Measurements from ENCODE around the gene KLF6. TPM values are rescaled to one million over a fixed set of nuclear protein-coding genes. Genes with fewer than 3 reads are reported as not detected.

Gene KLF6
- total RNA-seq, 4 donors from 2014 or later: 140 to 304 (median 291) TPM

- TF ChIP-seq EP300 (IDR thresholded peaks at IDR 0.05; ENCODE audit: low read depth): no peak
- no peak for TF ChIP-seq CTCF (IDR thresholded peaks at IDR 0.05)
- no peak for TF ChIP-seq POLR2A (IDR thresholded peaks at IDR 0.05)
- TF ChIP-seq POLR2AphosphoS5 (IDR thresholded peaks at IDR 0.05): no peak
- DNase-seq: no peak
- H3K27ac ChIP-seq: peak overlapping the region; percentile 62 to 76 (median 70)
- WGBS, 2 donors (ENCODE audit: low coverage in 1 of 2): 95 to 97% methylated on average over 4 to 27 of the region's 27 CpGs
- peaks cover 0 to 47% (median 28%) of the 10 kb centered on the region in 4 donors for H3K4me1 ChIP-seq
- intact Hi-C loops (cut with DNase I; ENCODE audit: low total_unique reads): no loop called here
- H3K4me3 ChIP-seq: no peak overlapping the region
- no peaks in the 10 kb centered on the region for H3K36me3 ChIP-seq
- no peaks in the 10 kb centered on the region for H3K9me3 ChIP-seq
- in situ Hi-C loops (cut with MboI; ENCODE audit: low pct_ligation_motif_present in 1 of 4, low pct_unique_long_range_greater_than_20kb in 1 of 4, low sequenced_read_pairs in 3 of 4): no loop called here
- no peaks in the 10 kb centered on the region for H3K27me3 ChIP-seq
Observed at GRCh38 chr10:3827768-3828403, 42.9 kb upstream of the KLF6 start.

DNA sequence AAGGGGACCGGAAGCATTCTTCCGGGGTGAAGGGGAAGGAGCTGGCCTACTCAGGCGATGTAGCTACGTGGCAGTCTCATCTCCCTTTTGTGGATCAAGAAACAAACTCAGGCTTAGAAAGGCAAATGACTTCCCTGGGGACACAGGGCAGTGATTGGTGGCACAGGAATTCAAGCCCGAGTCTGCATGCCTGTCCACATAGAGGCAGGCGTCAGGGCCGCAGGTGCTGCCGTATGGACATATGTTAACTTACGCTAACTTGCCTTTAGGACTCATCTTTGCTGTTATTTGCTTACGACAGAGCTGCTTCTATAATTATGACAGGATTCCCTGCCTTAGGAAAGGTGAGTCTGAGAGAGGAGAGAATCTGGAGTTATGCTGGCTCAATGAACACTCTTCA, 42.3 kb upstream of the KLF6 start:
- intact Hi-C loops (cut with DNase I; ENCODE audit: low total_unique reads) (no loop called here), in situ Hi-C loops (cut with MboI; ENCODE audit: low pct_ligation_motif_present in 1 of 4, low pct_unique_long_range_greater_than_20kb in 1 of 4, low sequenced_read_pairs in 3 of 4) (no loop called here)
- Histone ChIP-seq H3K27me3 (no peaks in the 10 kb centered on the region), H3K9me3 (no peaks in the 10 kb centered on the region), H3K27ac (peak overlapping the region in 2 of 4 donors; percentile 23 to 31), H3K36me3 (no peaks in the 10 kb centered on the region), H3K4me3 (no peak overlapping the region), H3K4me1 (peaks cover 0 to 47% (median 28%) of the 10 kb centered on the region in 4 donors)
- DNase-seq: no peak
- TF ChIP-seq POLR2A (IDR thresholded peaks at IDR 0.05) (no peak), CTCF (IDR thresholded peaks at IDR 0.05) (no peak), POLR2AphosphoS5 (IDR thresholded peaks at IDR 0.05) (no peak)
- 96 to 100% methylated on average over 4 to 10 of the region's 10 CpGs for WGBS, 2 donors (ENCODE audit: low coverage in 1 of 2)

DNA sequence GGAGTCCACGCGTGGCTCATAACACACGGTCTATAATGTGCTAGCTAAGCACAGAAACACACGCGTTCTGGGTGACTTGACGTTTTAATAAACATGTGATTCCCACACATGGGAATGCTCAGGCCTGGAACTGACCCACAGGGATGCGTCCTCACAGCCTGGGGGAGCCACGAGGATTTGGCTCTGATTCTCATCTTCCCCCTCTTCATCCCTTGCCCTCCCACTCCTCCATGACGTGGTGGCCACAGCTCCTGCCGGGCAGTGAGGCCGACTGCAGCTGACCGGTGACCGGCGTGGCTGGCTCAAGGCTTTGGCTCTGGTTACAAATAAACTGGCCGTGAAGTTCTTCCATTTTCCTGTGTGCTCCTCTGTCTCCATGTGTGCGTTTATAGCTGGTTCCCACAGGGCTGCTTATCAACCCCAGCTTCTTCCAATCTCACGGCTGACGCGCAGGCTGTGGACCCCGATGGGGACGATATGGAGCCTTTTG, 40.9 kb upstream of the KLF6 start:
- TF ChIP-seq POLR2AphosphoS5 (IDR thresholded peaks at IDR 0.05): no peak
- no peak for TF ChIP-seq EP300 (IDR thresholded peaks at IDR 0.05; ENCODE audit: low read depth)
- TF ChIP-seq CTCF (IDR thresholded peaks at IDR 0.05): no peak
- no peak for TF ChIP-seq POLR2A (IDR thresholded peaks at IDR 0.05)
- Histone ChIP-seq H3K27me3 (no peaks in the 10 kb centered on the region), H3K36me3 (no peaks in the 10 kb centered on the region), H3K4me1 (peaks cover 0 to 38% (median 22%) of the 10 kb centered on the region in 4 donors), H3K4me3 (no peak overlapping the region), H3K9me3 (no peaks in the 10 kb centered on the region), H3K27ac (peak overlapping the region; percentile 65 to 81 (median 73))
- no peak for DNase-seq
- in situ Hi-C loops (cut with MboI; ENCODE audit: low pct_ligation_motif_present in 1 of 4, low pct_unique_long_range_greater_than_20kb in 1 of 4, low sequenced_read_pairs in 3 of 4) (no loop called here), intact Hi-C loops (cut with DNase I; ENCODE audit: low total_unique reads) (no loop called here)
- 82 to 100% methylated on average over 1 to 21 of the region's 21 CpGs for WGBS, 2 donors (ENCODE audit: low coverage in 1 of 2)

DNA sequence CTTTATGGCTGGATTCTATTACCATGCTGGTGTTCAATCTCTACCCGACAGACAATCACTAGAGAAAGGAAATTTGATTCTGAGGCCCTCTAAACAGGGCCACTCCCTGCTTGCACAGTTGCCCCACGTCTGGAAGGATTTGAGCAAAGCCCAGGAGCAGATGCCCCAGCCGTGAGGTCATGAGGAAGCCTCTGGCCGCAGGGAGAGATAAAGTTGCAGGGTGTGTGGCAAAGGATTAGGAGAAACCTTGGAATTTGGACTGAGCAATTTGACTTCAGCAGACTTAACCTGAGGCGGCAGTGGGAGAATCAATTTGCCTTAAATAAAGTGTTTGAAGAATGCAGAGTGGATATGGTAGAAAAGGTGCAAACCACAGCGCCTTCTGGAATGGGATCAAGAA, 40.2 kb upstream of the KLF6 start:
- intact Hi-C loops (cut with DNase I; ENCODE audit: low total_unique reads) (no loop called here), in situ Hi-C loops (cut with MboI; ENCODE audit: low pct_ligation_motif_present in 1 of 4, low pct_unique_long_range_greater_than_20kb in 1 of 4, low sequenced_read_pairs in 3 of 4) (no loop called here)
- Histone ChIP-seq H3K27ac (peak overlapping the region; percentile 65 to 81 (median 73)), H3K27me3 (no peaks in the 10 kb centered on the region), H3K36me3 (no peaks in the 10 kb centered on the region), H3K9me3 (no peaks in the 10 kb centered on the region), H3K4me1 (peaks cover 0 to 33% (median 19%) of the 10 kb centered on the region in 4 donors), H3K4me3 (no peak overlapping the region)
- peak; percentile 89 for DNase-seq
- TF ChIP-seq POLR2AphosphoS5 (IDR thresholded peaks at IDR 0.05): peak in 2 of 3 donors; percentile 60 to 70
- TF ChIP-seq CTCF (IDR thresholded peaks at IDR 0.05): no peak
- WGBS, 2 donors (ENCODE audit: low coverage in 1 of 2): 53 to 62% methylated on average over 4 to 6 of the region's 6 CpGs

Data from transverse colon (tissue), 4 donors.